ENCODE results near the gene PDE4D. TPM values are rescaled to one million over a fixed set of nuclear protein-coding genes. Genes with fewer than 3 reads are reported as not detected.

PDE4D gene
- total and polyA plus RNA-seq, 2 donors (not counting 3 experiments of a cell fraction or from before 2014, with no cell fraction given), result 34.5 to 51.2 TPM

DNA sequence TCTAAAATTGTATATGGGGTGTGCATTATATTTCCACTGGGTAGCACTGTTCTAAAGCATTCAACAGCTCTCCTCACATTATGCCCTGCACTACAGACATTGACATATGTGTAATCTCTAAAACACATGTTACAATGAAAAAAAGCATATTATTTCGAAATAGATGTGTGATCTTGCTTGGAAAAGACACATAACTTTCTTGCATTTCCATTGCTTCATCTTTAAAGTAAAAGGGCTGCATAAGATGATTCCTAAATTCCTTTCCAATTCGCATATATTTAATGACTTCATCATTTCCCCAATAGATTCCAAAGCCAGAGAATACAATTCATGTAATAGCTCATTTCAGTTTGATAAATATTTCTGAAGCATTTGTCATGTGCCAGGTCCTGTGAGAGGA, 566.9 kb downstream of the PDE4D start:
- H3K4me3 ChIP-seq (replicated peaks in 1 of 3; ENCODE audit: insufficient read depth in 1 of 3, low read depth in 1 of 3, low read length in 3 of 3), result no peak overlapping the region
- H3K9ac ChIP-seq (replicated peaks; ENCODE audit: extremely low read depth, insufficient read depth, low read length), result no peak overlapping the region
- H3K79me2 ChIP-seq (ENCODE audit: control insufficient read depth, insufficient read depth, low read length), result no peaks in the 10 kb centered on the region
- no peak overlapping the region for H3K4me2 ChIP-seq (ENCODE audit: insufficient read depth, low read length)
- peaks cover 3 to 6% of the 10 kb centered on the region in 2 experiments for H3K27me3 ChIP-seq (ENCODE audit: control insufficient read depth in 2 of 2, insufficient read depth in 2 of 2, low read length in 2 of 2)
- no peak overlapping the region for H2AFZ ChIP-seq (ENCODE audit: low read depth, low read length)
- H3K27ac ChIP-seq (ENCODE audit: insufficient read depth, low read depth, low read length), result no peak overlapping the region
- intact Hi-C loops (cut with micrococcal nuclease) (no loop called here), dilution Hi-C loops (cut with MboI; ENCODE audit: extremely low pct_ligation_motif_present, low sequenced_read_pairs) (no loop called here)
- H3K9me3 ChIP-seq (replicated peaks; ENCODE audit: control insufficient read depth, insufficient read depth, low read length), result no peaks in the 10 kb centered on the region
- CTCF ChIA-PET, result interaction anchor here (1.1 to 3.8 kb wide), 3 partner anchors 28 to 41 kb away, joined by 3 to 15 read pairs (median 10); no protein-coding TSS in a partner anchor
- DNase-seq (ENCODE audit: low read depth, low spot score), result no peak
- H3K36me3 ChIP-seq (ENCODE audit: control insufficient read depth in 2 of 2, extremely low read depth in 1 of 2, insufficient read depth in 2 of 2, low read length in 2 of 2), result no peaks in the 10 kb centered on the region
- no peak for FAIRE-seq
- no peaks in the 10 kb centered on the region for H3K9me1 ChIP-seq (replicated peaks; ENCODE audit: control insufficient read depth, extremely low read depth, insufficient read depth, low read length)
- H3K4me1 ChIP-seq (ENCODE audit: control insufficient read depth, extremely low read depth, insufficient read depth, low read length), result peaks cover 4% of the 10 kb centered on the region
- POLR2A ChIA-PET, result no interaction called here
- no TSS peak for BruUV-seq (replicated peaks)
- no peak for TF ChIP-seq POLR2A (IDR thresholded peaks at IDR 0.05; ENCODE audit: low read depth, low read length)
- TF ChIP-seq, protein P1, sequence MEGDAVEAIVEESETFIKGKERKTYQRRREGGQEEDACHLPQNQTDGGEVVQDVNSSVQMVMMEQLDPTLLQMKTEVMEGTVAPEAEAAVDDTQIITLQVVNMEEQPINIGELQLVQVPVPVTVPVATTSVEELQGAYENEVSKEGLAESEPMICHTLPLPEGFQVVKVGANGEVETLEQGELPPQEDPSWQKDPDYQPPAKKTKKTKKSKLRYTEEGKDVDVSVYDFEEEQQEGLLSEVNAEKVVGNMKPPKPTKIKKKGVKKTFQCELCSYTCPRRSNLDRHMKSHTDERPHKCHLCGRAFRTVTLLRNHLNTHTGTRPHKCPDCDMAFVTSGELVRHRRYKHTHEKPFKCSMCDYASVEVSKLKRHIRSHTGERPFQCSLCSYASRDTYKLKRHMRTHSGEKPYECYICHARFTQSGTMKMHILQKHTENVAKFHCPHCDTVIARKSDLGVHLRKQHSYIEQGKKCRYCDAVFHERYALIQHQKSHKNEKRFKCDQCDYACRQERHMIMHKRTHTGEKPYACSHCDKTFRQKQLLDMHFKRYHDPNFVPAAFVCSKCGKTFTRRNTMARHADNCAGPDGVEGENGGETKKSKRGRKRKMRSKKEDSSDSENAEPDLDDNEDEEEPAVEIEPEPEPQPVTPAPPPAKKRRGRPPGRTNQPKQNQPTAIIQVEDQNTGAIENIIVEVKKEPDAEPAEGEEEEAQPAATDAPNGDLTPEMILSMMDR (IDR thresholded peaks at IDR 0.05; ENCODE audit: extremely low read depth in 1 of 2, insufficient read depth in 1 of 2, low read depth in 1 of 2, low read length in 2 of 2), result no peak
- TF ChIP-seq GATA2 (IDR thresholded peaks at IDR 0.05; ENCODE audit: insufficient read depth, insufficient read length, low read depth, low read length), result no peak
- no peak for TF ChIP-seq MYC (IDR thresholded peaks at IDR 0.05; ENCODE audit: low read depth, low read length)
- H4K20me1 ChIP-seq (replicated peaks; ENCODE audit: control insufficient read depth, extremely low read depth, insufficient read depth, low read length), result no peaks in the 10 kb centered on the region

DNA sequence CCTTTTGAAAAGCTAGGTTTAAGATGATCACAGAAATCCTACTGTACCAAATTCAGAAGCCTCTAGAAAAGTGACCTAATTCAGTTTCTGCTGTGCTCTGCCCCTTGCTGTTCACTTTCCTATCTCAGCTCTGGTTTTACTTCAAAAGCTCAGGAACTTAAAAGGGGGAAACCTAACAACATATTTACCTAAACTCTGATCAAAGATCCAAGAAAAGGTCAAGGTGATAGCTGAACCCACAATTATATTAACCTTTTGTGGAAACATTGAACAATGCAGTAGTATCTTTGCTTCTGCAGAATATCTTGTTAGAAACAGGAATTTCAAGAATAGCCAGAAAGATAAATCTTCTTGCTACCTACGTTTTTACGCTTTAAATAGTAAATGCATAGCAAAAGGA, 568.5 kb downstream of the PDE4D start:
- ChIA-PET POLR2A (no interaction called here), CTCF (interaction anchor here (1.0 to 1.5 kb wide), 2 partner anchors 12 to 56 kb away, joined by 3 to 4 read pairs; no protein-coding TSS in a partner anchor)
- Histone ChIP-seq H3K4me3 (replicated peaks in 1 of 3; ENCODE audit: insufficient read depth in 1 of 3, low read depth in 1 of 3, low read length in 3 of 3) (no peak overlapping the region), H2AFZ (ENCODE audit: low read depth, low read length) (no peak overlapping the region), H3K9me1 (replicated peaks; ENCODE audit: control insufficient read depth, extremely low read depth, insufficient read depth, low read length) (no peaks in the 10 kb centered on the region), H3K79me2 (ENCODE audit: control insufficient read depth, insufficient read depth, low read length) (no peaks in the 10 kb centered on the region), H4K20me1 (replicated peaks; ENCODE audit: control insufficient read depth, extremely low read depth, insufficient read depth, low read length) (no peaks in the 10 kb centered on the region), H3K36me3 (ENCODE audit: control insufficient read depth in 2 of 2, extremely low read depth in 1 of 2, insufficient read depth in 2 of 2, low read length in 2 of 2) (no peaks in the 10 kb centered on the region), H3K9me3 (replicated peaks; ENCODE audit: control insufficient read depth, insufficient read depth, low read length) (no peaks in the 10 kb centered on the region), H3K9ac (replicated peaks; ENCODE audit: extremely low read depth, insufficient read depth, low read length) (no peak overlapping the region), H3K4me2 (ENCODE audit: insufficient read depth, low read length) (no peak overlapping the region), H3K27me3 (ENCODE audit: control insufficient read depth in 2 of 2, insufficient read depth in 2 of 2, low read length in 2 of 2) (peaks cover 3 to 6% of the 10 kb centered on the region in 2 experiments), H3K4me1 (ENCODE audit: control insufficient read depth, extremely low read depth, insufficient read depth, low read length) (peaks cover 4% of the 10 kb centered on the region), H3K27ac (ENCODE audit: insufficient read depth, low read depth, low read length) (no peak overlapping the region)
- DNase-seq (ENCODE audit: low read depth, low spot score) (no peak), FAIRE-seq (no peak)
- no TSS peak for BruUV-seq (replicated peaks)
- TF ChIP-seq MYC (IDR thresholded peaks at IDR 0.05; ENCODE audit: low read depth, low read length), result no peak
- TF ChIP-seq, protein P1 (IDR thresholded peaks at IDR 0.05; ENCODE audit: extremely low read depth in 1 of 2, insufficient read depth in 1 of 2, low read depth in 1 of 2, low read length in 2 of 2), result no peak
- no peak for TF ChIP-seq EZH2 (IDR thresholded peaks at IDR 0.05; ENCODE audit: borderline replicate concordance, low read depth, low read length, severe bottlenecking)
- TF ChIP-seq FOS (IDR thresholded peaks at IDR 0.05; ENCODE audit: borderline replicate concordance, insufficient read depth, low read length), result no peak
- no peak for TF ChIP-seq JUN (IDR thresholded peaks at IDR 0.05; ENCODE audit: borderline replicate concordance, insufficient read depth, insufficient read length, low read depth)
- TF ChIP-seq POLR2A (IDR thresholded peaks at IDR 0.05; ENCODE audit: low read depth, low read length), result no peak
- no peak for TF ChIP-seq GATA2 (IDR thresholded peaks at IDR 0.05; ENCODE audit: insufficient read depth, insufficient read length, low read depth, low read length)
- TF ChIP-seq MAX (IDR thresholded peaks at IDR 0.05; ENCODE audit: insufficient read depth, insufficient read length), result no peak
- TF ChIP-seq POLR2AphosphoS5 (IDR thresholded peaks at IDR 0.05; ENCODE audit: insufficient read depth, low read depth, low read length), result no peak
- intact Hi-C loops (cut with micrococcal nuclease), result no loop called here
- dilution Hi-C loops (cut with MboI; ENCODE audit: extremely low pct_ligation_motif_present, low sequenced_read_pairs), result no loop called here

All from endothelial cell of umbilical vein (primary cell).